ENCODE results near the gene QPCTL.

Gene QPCTL

GRCh38 chr19:45730368-45731288, 38.2 kb downstream of the QPCTL start, which contains the start of gene FBXO46:
TSS of gene FBXO46 (minus strand) at chr19:45730896. CDS start at chr19:45713495, 17,401 bp downstream.
- DNase-seq (ENCODE audit: low read depth in 1 of 2, low spot score in 1 of 2) = peak; percentile 97 to 99
- TF ChIP-seq, protein P1, sequence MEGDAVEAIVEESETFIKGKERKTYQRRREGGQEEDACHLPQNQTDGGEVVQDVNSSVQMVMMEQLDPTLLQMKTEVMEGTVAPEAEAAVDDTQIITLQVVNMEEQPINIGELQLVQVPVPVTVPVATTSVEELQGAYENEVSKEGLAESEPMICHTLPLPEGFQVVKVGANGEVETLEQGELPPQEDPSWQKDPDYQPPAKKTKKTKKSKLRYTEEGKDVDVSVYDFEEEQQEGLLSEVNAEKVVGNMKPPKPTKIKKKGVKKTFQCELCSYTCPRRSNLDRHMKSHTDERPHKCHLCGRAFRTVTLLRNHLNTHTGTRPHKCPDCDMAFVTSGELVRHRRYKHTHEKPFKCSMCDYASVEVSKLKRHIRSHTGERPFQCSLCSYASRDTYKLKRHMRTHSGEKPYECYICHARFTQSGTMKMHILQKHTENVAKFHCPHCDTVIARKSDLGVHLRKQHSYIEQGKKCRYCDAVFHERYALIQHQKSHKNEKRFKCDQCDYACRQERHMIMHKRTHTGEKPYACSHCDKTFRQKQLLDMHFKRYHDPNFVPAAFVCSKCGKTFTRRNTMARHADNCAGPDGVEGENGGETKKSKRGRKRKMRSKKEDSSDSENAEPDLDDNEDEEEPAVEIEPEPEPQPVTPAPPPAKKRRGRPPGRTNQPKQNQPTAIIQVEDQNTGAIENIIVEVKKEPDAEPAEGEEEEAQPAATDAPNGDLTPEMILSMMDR (IDR thresholded peaks at IDR 0.05; ENCODE audit: insufficient read depth, low read length) = no peak
- TF ChIP-seq POLR2AphosphoS5 (IDR thresholded peaks at IDR 0.05; ENCODE audit: low read depth) = peak; percentile 89
- TF ChIP-seq, protein P2, sequence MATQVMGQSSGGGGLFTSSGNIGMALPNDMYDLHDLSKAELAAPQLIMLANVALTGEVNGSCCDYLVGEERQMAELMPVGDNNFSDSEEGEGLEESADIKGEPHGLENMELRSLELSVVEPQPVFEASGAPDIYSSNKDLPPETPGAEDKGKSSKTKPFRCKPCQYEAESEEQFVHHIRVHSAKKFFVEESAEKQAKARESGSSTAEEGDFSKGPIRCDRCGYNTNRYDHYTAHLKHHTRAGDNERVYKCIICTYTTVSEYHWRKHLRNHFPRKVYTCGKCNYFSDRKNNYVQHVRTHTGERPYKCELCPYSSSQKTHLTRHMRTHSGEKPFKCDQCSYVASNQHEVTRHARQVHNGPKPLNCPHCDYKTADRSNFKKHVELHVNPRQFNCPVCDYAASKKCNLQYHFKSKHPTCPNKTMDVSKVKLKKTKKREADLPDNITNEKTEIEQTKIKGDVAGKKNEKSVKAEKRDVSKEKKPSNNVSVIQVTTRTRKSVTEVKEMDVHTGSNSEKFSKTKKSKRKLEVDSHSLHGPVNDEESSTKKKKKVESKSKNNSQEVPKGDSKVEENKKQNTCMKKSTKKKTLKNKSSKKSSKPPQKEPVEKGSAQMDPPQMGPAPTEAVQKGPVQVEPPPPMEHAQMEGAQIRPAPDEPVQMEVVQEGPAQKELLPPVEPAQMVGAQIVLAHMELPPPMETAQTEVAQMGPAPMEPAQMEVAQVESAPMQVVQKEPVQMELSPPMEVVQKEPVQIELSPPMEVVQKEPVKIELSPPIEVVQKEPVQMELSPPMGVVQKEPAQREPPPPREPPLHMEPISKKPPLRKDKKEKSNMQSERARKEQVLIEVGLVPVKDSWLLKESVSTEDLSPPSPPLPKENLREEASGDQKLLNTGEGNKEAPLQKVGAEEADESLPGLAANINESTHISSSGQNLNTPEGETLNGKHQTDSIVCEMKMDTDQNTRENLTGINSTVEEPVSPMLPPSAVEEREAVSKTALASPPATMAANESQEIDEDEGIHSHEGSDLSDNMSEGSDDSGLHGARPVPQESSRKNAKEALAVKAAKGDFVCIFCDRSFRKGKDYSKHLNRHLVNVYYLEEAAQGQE (IDR thresholded peaks at IDR 0.05; ENCODE audit: insufficient replicate concordance, low read depth) = peak; percentile 15
- peak; percentile 25; the same call in 1 of the 2 replicates for TF ChIP-seq SPI1 (IDR thresholded peaks at IDR 0.05; ENCODE audit: borderline replicate concordance, low read depth)
- peak; percentile 67 for TF ChIP-seq GABPA (IDR thresholded peaks at IDR 0.05; ENCODE audit: low read depth)
- Histone ChIP-seq H3K27ac (replicated peaks) (peak within 1 kb of the TSS; percentile 73), H3K4me3 (replicated peaks; ENCODE audit: insufficient read depth, low read length) (peak within 1 kb of the TSS; percentile 93), H3K27me3 (ENCODE audit: insufficient read depth, poor library complexity, severe bottlenecking) (no peaks in the 10 kb centered on the region)

- TF ChIP-seq GABPA (IDR thresholded peaks at IDR 0.05; ENCODE audit: low read depth) = no peak
- no peak for TF ChIP-seq SPI1 (IDR thresholded peaks at IDR 0.05; ENCODE audit: borderline replicate concordance, low read depth)
- TF ChIP-seq POLR2AphosphoS5 (IDR thresholded peaks at IDR 0.05; ENCODE audit: low read depth) = no peak
- no peak for DNase-seq (ENCODE audit: low read depth in 1 of 2, low spot score in 1 of 2)
- Histone ChIP-seq H3K27ac (replicated peaks) (no peak within 1 kb of the TSS), H3K27me3 (ENCODE audit: insufficient read depth, poor library complexity, severe bottlenecking) (no peaks in the 10 kb centered on the region), H3K4me3 (replicated peaks; ENCODE audit: insufficient read depth, low read length) (no peak within 1 kb of the TSS)
Observed at GRCh38 chr19:45733160-45733810, 40.8 kb downstream of the QPCTL start, which contains the start of gene MEIOSIN. TSS of gene MEIOSIN (plus strand) at chr19:45733439. CDS start at chr19:45735377, 1,938 bp downstream.

- Histone ChIP-seq H3K27ac (replicated peaks) (no peak overlapping the region), H3K27me3 (ENCODE audit: insufficient read depth, poor library complexity, severe bottlenecking) (peaks cover 2% of the 10 kb centered on the region), H3K4me3 (replicated peaks; ENCODE audit: insufficient read depth, low read length) (no peak overlapping the region; the same call in 1 of the 2 replicates)
- peak in 1 of 2 experiments; percentile 75 for DNase-seq (ENCODE audit: low read depth in 1 of 2, low spot score in 1 of 2)
- TF ChIP-seq, protein P2 (IDR thresholded peaks at IDR 0.05; ENCODE audit: insufficient replicate concordance, low read depth) = no peak
- TF ChIP-seq, protein P1 (IDR thresholded peaks at IDR 0.05; ENCODE audit: insufficient read depth, low read length) = no peak
- TF ChIP-seq POLR2AphosphoS5 (IDR thresholded peaks at IDR 0.05; ENCODE audit: low read depth) = no peak
- no peak for TF ChIP-seq SPI1 (IDR thresholded peaks at IDR 0.05; ENCODE audit: borderline replicate concordance, low read depth)
Observed at GRCh38 chr19:45739498-45740439, 47.3 kb downstream of the QPCTL start.
